ENCODE data around the gene CAB39.

The CAB39 gene

GRCh38 chr2:230778350-230779063, 65.9 kb downstream of the CAB39 start:
- ATAC-seq (ENCODE audit: low read depth) (no peak), DNase-seq (ENCODE audit: low spot score) (no peak)
- Histone ChIP-seq H3K27me3 (ENCODE audit: insufficient read depth, poor library complexity, severe bottlenecking) (no peaks in the 10 kb centered on the region), H3K36me3 (ENCODE audit: low read depth) (peaks cover 49% of the 10 kb centered on the region), H3K4me3 (ENCODE audit: severe bottlenecking) (no peak overlapping the region), H3K9me3 (ENCODE audit: severe bottlenecking) (peaks cover under 1% of the 10 kb centered on the region), H3K27ac (ENCODE audit: poor library complexity, severe bottlenecking) (peak overlapping the region; percentile 97), H3K4me1 (ENCODE audit: insufficient read depth, poor library complexity, severe bottlenecking) (peaks cover 74% of the 10 kb centered on the region)
- no peak for TF ChIP-seq CTCF (IDR thresholded peaks at IDR 0.05; ENCODE audit: poor library complexity, severe bottlenecking)

GRCh38 chr2:230779126-230779525, 66.5 kb downstream of the CAB39 start:
- peak overlapping the region; percentile 97 for H3K27ac ChIP-seq (ENCODE audit: poor library complexity, severe bottlenecking)
- no peak for TF ChIP-seq CTCF (IDR thresholded peaks at IDR 0.05; ENCODE audit: poor library complexity, severe bottlenecking)
- DNase-seq (ENCODE audit: low spot score) (no peak), ATAC-seq (ENCODE audit: low read depth) (no peak)
- H3K36me3 ChIP-seq (ENCODE audit: low read depth) = peaks cover 54% of the 10 kb centered on the region
- H3K9me3 ChIP-seq (ENCODE audit: severe bottlenecking) = peaks cover 6% of the 10 kb centered on the region
- H3K4me3 ChIP-seq (ENCODE audit: severe bottlenecking) = no peak overlapping the region
- peaks cover 73% of the 10 kb centered on the region for H3K4me1 ChIP-seq (ENCODE audit: insufficient read depth, poor library complexity, severe bottlenecking)
- H3K27me3 ChIP-seq (ENCODE audit: insufficient read depth, poor library complexity, severe bottlenecking) = no peaks in the 10 kb centered on the region

GRCh38 chr2:230779607-230780006, 67.0 kb downstream of the CAB39 start:
- Histone ChIP-seq H3K27me3 (ENCODE audit: insufficient read depth, poor library complexity, severe bottlenecking) (no peaks in the 10 kb centered on the region), H3K27ac (ENCODE audit: poor library complexity, severe bottlenecking) (peak overlapping the region; percentile 97), H3K4me3 (ENCODE audit: severe bottlenecking) (no peak overlapping the region), H3K36me3 (ENCODE audit: low read depth) (peaks cover 59% of the 10 kb centered on the region), H3K9me3 (ENCODE audit: severe bottlenecking) (peaks cover 11% of the 10 kb centered on the region), H3K4me1 (ENCODE audit: insufficient read depth, poor library complexity, severe bottlenecking) (peaks cover 73% of the 10 kb centered on the region)
- no peak for ATAC-seq (ENCODE audit: low read depth)
- TF ChIP-seq CTCF (IDR thresholded peaks at IDR 0.05; ENCODE audit: poor library complexity, severe bottlenecking) = no peak
- DNase-seq (ENCODE audit: low spot score) = no peak

- Histone ChIP-seq H3K4me3 (ENCODE audit: severe bottlenecking) (no peak overlapping the region), H3K27me3 (ENCODE audit: insufficient read depth, poor library complexity, severe bottlenecking) (no peaks in the 10 kb centered on the region), H3K4me1 (ENCODE audit: insufficient read depth, poor library complexity, severe bottlenecking) (peaks cover 61% of the 10 kb centered on the region), H3K9me3 (ENCODE audit: severe bottlenecking) (peaks cover 11% of the 10 kb centered on the region), H3K27ac (ENCODE audit: poor library complexity, severe bottlenecking) (peak overlapping the region; percentile 97), H3K36me3 (ENCODE audit: low read depth) (peaks cover 67% of the 10 kb centered on the region)
- no peak for TF ChIP-seq CTCF (IDR thresholded peaks at IDR 0.05; ENCODE audit: poor library complexity, severe bottlenecking)
- peak; percentile 27 for ATAC-seq (ENCODE audit: low read depth)
- DNase-seq (ENCODE audit: low spot score) = no peak
Observed at GRCh38 chr2:230781130-230781797, 68.6 kb downstream of the CAB39 start.

- H3K27me3 ChIP-seq (ENCODE audit: insufficient read depth, poor library complexity, severe bottlenecking) = no peaks in the 10 kb centered on the region
- peaks cover 11% of the 10 kb centered on the region for H3K9me3 ChIP-seq (ENCODE audit: severe bottlenecking)
- no peak overlapping the region for H3K4me3 ChIP-seq (ENCODE audit: severe bottlenecking)
- no peak for ATAC-seq (ENCODE audit: low read depth)
- no peak overlapping the region for H3K27ac ChIP-seq (ENCODE audit: poor library complexity, severe bottlenecking)
- H3K36me3 ChIP-seq (ENCODE audit: low read depth) = peaks cover 82% of the 10 kb centered on the region
- TF ChIP-seq CTCF (IDR thresholded peaks at IDR 0.05; ENCODE audit: poor library complexity, severe bottlenecking) = no peak
- H3K4me1 ChIP-seq (ENCODE audit: insufficient read depth, poor library complexity, severe bottlenecking) = peaks cover 43% of the 10 kb centered on the region
- DNase-seq (ENCODE audit: low spot score) = no peak
Observed at GRCh38 chr2:230783101-230783500, 70.5 kb downstream of the CAB39 start.
